K562 (cell line): Measurements from ENCODE around the gene NLRP6. TPM values are rescaled to one million over a fixed set of nuclear protein-coding genes. Genes with fewer than 3 reads are reported as not detected.

Source experiments
- ATAC-seq: fragments of 200-7000 bp; cut with Tn5 transposase; 3 replicates; pipeline ENCODE4 v1.9.1; 2020; ENCODE audit warnings: moderate library complexity
- BruUV-seq: library from RNA; stranded (reverse); fragments of 400-500 nt; replicated peaks from 2 replicates; lab custom pipeline; 2021; lab: Mats Ljungman, UMichigan
- CTCF ChIA-PET: fragments of 300-600 bp; formaldehyde crosslinking; extraction: SDS; loops from one replicate; lab custom pipeline; 2021; ENCODE audit warnings: low intra/inter-chr PET ratio; lab: Yijun Ruan, JAX
- POLR2A ChIA-PET: fragments of 300-600, 350-650 bp; sonication (Branson Sonifier 250); formaldehyde crosslinking; extraction: SDS; loops from one replicate; lab custom pipeline; 2021; ENCODE audit warnings: antibody characterized with exemption, inconsistent platforms; lab: Yijun Ruan, JAX
- DNase-seq, 4 experiments: peaks; one replicate each; pipeline versions ENCODE4 v3.0.0 to v3.0.0-alpha.2; 2011 to 2018; ENCODE audit warnings: low spot score in 3 of 4, mixed read lengths in 3 of 4; ENCODE audit errors: extremely low read depth in 1 of 4
- FAIRE-seq: peaks from 2 replicates; lab custom pipeline; 2011; peaks lifted over from hg19 to GRCh38; lab: Jason Lieb, UNC
- H2AFZ ChIP-seq: 2 replicates; pipeline ENCODE4 v1.6.0; 2011; ENCODE audit warnings: low read depth, low read length, control low read depth, inconsistent platforms
- H3K27ac ChIP-seq: fragments of 200-600 bp; 3 replicates; pipeline ENCODE4 v1.8.0; 2011; ENCODE audit warnings: low read depth, mild to moderate bottlenecking, control low read depth, inconsistent platforms, low read length, moderate library complexity, mixed read lengths; ENCODE audit errors: extremely low read depth
- H3K27me3 ChIP-seq, 2 experiments: fragments of 300-600 bp in 1 of 2; 2 replicates in 1 of 2; 3 replicates in 1 of 2; pipeline versions ENCODE4 v1.6.0 to v1.8.0; 2011; ENCODE audit warnings: inconsistent platforms in 2 of 2, low read length in 2 of 2, mild to moderate bottlenecking in 1 of 2, mixed read lengths in 1 of 2, moderate library complexity in 1 of 2; ENCODE audit not compliant: control insufficient read depth in 2 of 2, insufficient read depth in 2 of 2
- H3K36me3 ChIP-seq: fragments of 300-600 bp; 3 replicates; pipeline ENCODE4 v1.8.0; 2011; ENCODE audit warnings: mild to moderate bottlenecking, low read length, inconsistent platforms; ENCODE audit not compliant: control insufficient read depth, insufficient read depth
- H3K4me1 ChIP-seq, 2 experiments: fragments of 200-600 bp in 1 of 2; replicated peaks in 1 of 2; 2 replicates in 1 of 2; 3 replicates in 1 of 2; pipeline versions ENCODE4 v1.5.1 to v1.8.0; 2011; ENCODE audit warnings: inconsistent platforms in 2 of 2, low read length in 2 of 2, mild to moderate bottlenecking in 1 of 2, mixed read lengths in 1 of 2, moderate library complexity in 1 of 2; ENCODE audit not compliant: control insufficient read depth in 2 of 2, insufficient read depth in 2 of 2
- H3K4me2 ChIP-seq: 2 replicates; pipeline ENCODE4 v1.6.1; 2011; ENCODE audit warnings: low read length, control low read depth, inconsistent platforms, mixed read lengths; ENCODE audit not compliant: insufficient read depth
- H3K4me3 ChIP-seq: fragments of 200-600 bp; sonication (generic), shearing (Covaris generic); 2 replicates; pipeline ENCODE4 v1.5.1; 2016; ENCODE audit warnings: control low read depth, inconsistent platforms
- H3K79me2 ChIP-seq: fragments of 200-600 bp; 3 replicates; pipeline ENCODE4 v1.8.0; 2011; ENCODE audit warnings: low read length, inconsistent platforms; ENCODE audit not compliant: control insufficient read depth, insufficient read depth
- H3K9ac ChIP-seq, 2 experiments: 2 replicates each; pipeline versions ENCODE4 v1.6.0 to v1.6.1; 2011; ENCODE audit warnings: low read depth in 2 of 2, low read length in 2 of 2, control low read depth in 1 of 2, inconsistent platforms in 1 of 2, mild to moderate bottlenecking in 1 of 2, mixed read lengths in 1 of 2; ENCODE audit not compliant: insufficient read depth in 1 of 2
- H3K9me1 ChIP-seq: one replicate; pipeline ENCODE4 v1.6.0; 2011; ENCODE audit warnings: inconsistent platforms, mild to moderate bottlenecking, low read length, moderate library complexity; ENCODE audit not compliant: control insufficient read depth, insufficient read depth
- H3K9me3 ChIP-seq: replicated peaks from 2 replicates; pipeline ENCODE4 v1.5.1; 2011; ENCODE audit warnings: low read depth, low read length, inconsistent platforms; ENCODE audit not compliant: control insufficient read depth, insufficient read depth
- H4K20me1 ChIP-seq: replicated peaks from 2 replicates; pipeline ENCODE4 v1.6.1; 2011; ENCODE audit warnings: low read length, inconsistent platforms, mixed read lengths; ENCODE audit not compliant: control insufficient read depth, insufficient read depth
- CHD2 ChIP-seq: IDR thresholded peaks from 2 replicates; pipeline ENCODE4 v1.6.1; 2011; ENCODE audit warnings: low read depth, low read length
- EP300 ChIP-seq: IDR thresholded peaks from 2 replicates; pipeline ENCODE4 v1.6.1; 2012; ENCODE audit warnings: low read length, improper control_type of control experiment
- ERF ChIP-seq: fragments of 450-650 bp; formaldehyde crosslinking; IDR thresholded peaks from 2 replicates; pipeline ENCODE4 v1.4.0; 2020; ENCODE audit warnings: mild to moderate bottlenecking, mixed read lengths
- ETV5 ChIP-seq: sonication (generic); formaldehyde crosslinking; IDR thresholded peaks from 2 replicates; pipeline ENCODE4 v1.4.0; 2020; ENCODE audit warnings: low read depth, mild to moderate bottlenecking, missing genetic modification reagents
- GATAD2B ChIP-seq: fragments of 450-650 bp; IDR thresholded peaks from 2 replicates; pipeline ENCODE4 v1.6.1; 2017; ENCODE audit warnings: mild to moderate bottlenecking, borderline replicate concordance
- HOXB6 ChIP-seq: fragments of 250-450 bp; sonication (Bioruptor Pico); IDR thresholded peaks from 2 replicates; pipeline ENCODE4 v1.5.1; 2022; ENCODE audit warnings: mild to moderate bottlenecking, borderline replicate concordance
- KLF1 ChIP-seq: fragments of 450-650 bp; IDR thresholded peaks from 2 replicates; pipeline ENCODE4 v1.6.1; 2016; ENCODE audit warnings: missing genetic modification characterization, missing compliant biosample characterization
- MTF1 ChIP-seq: fragments of 250-450 bp; sonication (Bioruptor Pico); IDR thresholded peaks from 2 replicates; pipeline ENCODE4 v1.9.0; 2021; ENCODE audit warnings: moderate library complexity, mild to moderate bottlenecking, inconsistent platforms, borderline replicate concordance
- NR2C2 ChIP-seq, 2 experiments: fragments of 200-800 bp in 1 of 2; sonication (Bioruptor generic) in 1 of 2; sonication (generic) in 1 of 2; formaldehyde crosslinking in 1 of 2; IDR thresholded peaks; 2 replicates each; pipeline versions ENCODE4 v1.6.1 to v1.8.0; 2016 to 2022; ENCODE audit warnings: mild to moderate bottlenecking in 1 of 2, missing compliant biosample characterization in 1 of 2, missing genetic modification characterization in 1 of 2, missing genetic modification reagents in 1 of 2
- NR4A1 ChIP-seq, 2 experiments: fragments of 250-450 bp in 1 of 2; fragments of 450-650 bp in 1 of 2; sonication (Bioruptor Pico) in 1 of 2; IDR thresholded peaks; 2 replicates each; pipeline versions ENCODE4 v1.4.0 to v1.6.1; 2016 to 2020; ENCODE audit warnings: mild to moderate bottlenecking in 2 of 2, missing compliant biosample characterization in 1 of 2, missing genetic modification characterization in 1 of 2, moderate library complexity in 1 of 2
- PBX2 ChIP-seq, 2 experiments: IDR thresholded peaks in 1 of 2; conservative IDR thresholded peaks in 1 of 2; 2 replicates each; pipeline ENCODE4 v1.6.1; 2016; ENCODE audit warnings: low read depth in 2 of 2, mild to moderate bottlenecking in 1 of 2, missing compliant biosample characterization in 1 of 2, missing genetic modification characterization in 1 of 2, moderate library complexity in 1 of 2
- STAT5A ChIP-seq: IDR thresholded peaks from 2 replicates; pipeline ENCODE4 v1.6.1; 2012; ENCODE audit warnings: low read length, inconsistent platforms, borderline replicate concordance
- ZNF740 ChIP-seq, 3 experiments: fragments of 200-800 bp in 1 of 3; sonication (Bioruptor generic) in 1 of 3; sonication (generic) in 1 of 3; formaldehyde crosslinking in 1 of 3; IDR thresholded peaks; 2 replicates each; pipeline versions ENCODE4 v1.6.1 to v1.8.0; 2016 to 2022; ENCODE audit warnings: mild to moderate bottlenecking in 2 of 3, missing compliant biosample characterization in 2 of 3, missing genetic modification characterization in 2 of 3, missing genetic modification reagents in 1 of 3
- ZNF76 ChIP-seq: fragments of 250-450 bp; sonication (Bioruptor Pico); IDR thresholded peaks from 2 replicates; pipeline ENCODE4 v1.4.0; 2020; ENCODE audit warnings: mild to moderate bottlenecking, moderate library complexity, borderline replicate concordance
- ZNF766 ChIP-seq: fragments of 200-800 bp; sonication (Bioruptor generic); conservative IDR thresholded peaks from 2 replicates; pipeline ENCODE4 v1.6.1; 2016; ENCODE audit warnings: missing genetic modification characterization, missing compliant biosample characterization
- WGBS: fragments of 100-300 bp; shearing (Covaris generic); methylation state at CpG from one replicate; pipeline ENCODE4 v1.1.6; 2016; ENCODE audit warnings: low coverage, mixed read lengths; ENCODE audit not compliant: insufficient coverage; ENCODE audit errors: missing lambda C conversion rate; 5-methylcytosine and 5-hydroxymethylcytosine counted together
- in situ Hi-C: fragments of 300-500 bp; cut with MboI; formaldehyde crosslinking; loops from 4 replicates; pipeline ENCODE4 v1.15.0; 2018; ENCODE audit warnings: inconsistent platforms, mixed read lengths
- intact Hi-C: fragments of 100-400 bp; cut with micrococcal nuclease; formaldehyde crosslinking; loops from 2 replicates; pipeline ENCODE4 v1.14.2; 2022
- polyA plus RNA-seq, 8 experiments: library from polyadenylated mRNA; depleted of rRNA in 4 of 8; stranded (reverse) in 5 of 8; unstranded in 3 of 8; fragments of >200 nt; fragmentation: Nextera tagmentation in 2 of 8; fragmentation: Illumina TruSeq in 1 of 8; extraction: Ambion mirVana in 2 of 8; extraction: Trizol in 1 of 8; gene quantifications; 2 replicates each; pipeline versions ENCODE4 v1.2.1 to v1.2.3, GENCODE V29; 2011 to 2014; ENCODE audit warnings: inconsistent platforms in 1 of 8, missing spikeins in 1 of 8
- total RNA-seq, 7 experiments: library from RNA; depleted of rRNA in 6 of 7; stranded (reverse); fragments of >200 nt in 6 of 7; fragmentation: Illumina TruSeq in 2 of 7; extraction: Trizol in 2 of 7; gene quantifications; 2 replicates each; pipeline versions ENCODE4 v1.2.1 to v1.2.3, GENCODE V29; 2011 to 2021; ENCODE audit warnings: low replicate concordance in 1 of 7
- TF ChIP-seq, protein P1 (sequence below): sonication (generic); formaldehyde crosslinking; IDR thresholded peaks from 2 replicates; pipeline ENCODE4 v1.8.0; 2022; ENCODE audit warnings: mild to moderate bottlenecking, missing genetic modification reagents

NLRP6 gene
- total and polyA plus RNA-seq, 9 of the 15 experiments (the other 6 are each of a cell fraction or from before 2014, with no cell fraction given): 0.03 to 0.18 (median 0.15) TPM; not detected in 5

GRCh38 chr11:313304-313786 is 35.1 kb downstream of the NLRP6 start:
- DNase-seq (no peak), ATAC-seq (peak; percentile 3), FAIRE-seq (no peak)
- ChIA-PET POLR2A (interaction anchor here (0.7 to 2.1 kb wide), 3 partner anchors 11 to 17 kb away, joined by 3 to 9 read pairs (median 7); no protein-coding TSS in a partner anchor), CTCF (no interaction called here)
- TSS peak; percentile 40 for BruUV-seq
- intact Hi-C loops: loop anchor here (5.0 kb wide), 1 partner anchor 46 kb away; no protein-coding TSS in a partner anchor
- 4% methylated on average over 8 of the region's 8 CpGs for WGBS
- Histone ChIP-seq H3K4me3 (peak overlapping the region; percentile 69), H3K4me2 (peak overlapping the region; percentile 95), H2AFZ (peak overlapping the region; percentile 60), H3K9me1 (no peaks in the 10 kb centered on the region), H3K79me2 (peaks cover 80% of the 10 kb centered on the region), H4K20me1 (peaks cover 5% of the 10 kb centered on the region; the same call in 1 of the 2 replicates), H3K36me3 (peaks cover 32% of the 10 kb centered on the region; the same call in 1 of the 3 replicates), H3K9me3 (no peaks in the 10 kb centered on the region), H3K27me3 (no peaks in the 10 kb centered on the region), H3K4me1 (peaks cover 33 to 43% of the 10 kb centered on the region in 2 experiments), H3K27ac (peak overlapping the region; percentile 87), H3K9ac (peak overlapping the region; percentile 82 to 98)
- in situ Hi-C loops: loop anchor here (5.0 kb wide), 1 partner anchor 39 kb away; no protein-coding TSS in a partner anchor
- TF ChIP-seq ERF (CRISPR knock-in tag) (peak; percentile 55; the same call in 1 of the 2 replicates), GATAD2B (no peak), KLF1 (tag) (no peak), EP300 (no peak), MTF1 (no peak), ZNF740 (CRISPR knock-in tag; IDR thresholded peaks at IDR 0.05) (no peak), ZNF740 (tag; IDR thresholded peaks at IDR 0.05) (no peak), STAT5A (no peak), CHD2 (no peak), HOXB6 (CRISPR knock-in tag) (no peak), ETV5 (CRISPR knock-in tag) (no peak), PBX2 (CRISPR knock-in tag; IDR thresholded peaks at IDR 0.05; ENCODE audit: low read depth) (no peak), PBX2 (tag; conservative IDR thresholded peaks at IDR 0.05; ENCODE audit: low read depth) (no peak), ZNF766 (CRISPR knock-in tag) (peak; percentile 26; the same call in 1 of the 2 replicates), NR2C2 (CRISPR knock-in tag; IDR thresholded peaks at IDR 0.05) (0 out of 2 replicates have a peak, but pooled peaks have one; percentile 22), NR2C2 (tag; IDR thresholded peaks at IDR 0.05) (no peak), ZNF76 (CRISPR knock-in tag) (0 out of 2 replicates have a peak, but pooled peaks have one; percentile 56), NR4A1 (CRISPR knock-in tag; IDR thresholded peaks at IDR 0.05) (0 out of 2 replicates have a peak, but pooled peaks have one; percentile 58), NR4A1 (tag; IDR thresholded peaks at IDR 0.05) (no peak; the same call in 1 of the 2 replicates)
- TF ChIP-seq, protein P1, sequence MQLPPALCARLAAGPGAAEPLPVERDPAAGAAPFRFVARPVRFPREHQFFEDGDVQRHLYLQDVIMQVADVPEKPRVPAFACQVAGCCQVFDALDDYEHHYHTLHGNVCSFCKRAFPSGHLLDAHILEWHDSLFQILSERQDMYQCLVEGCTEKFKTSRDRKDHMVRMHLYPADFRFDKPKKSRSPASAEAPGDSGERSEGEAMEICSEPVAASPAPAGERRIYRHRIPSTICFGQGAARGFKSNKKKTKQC (CRISPR knock-in tag): 0 out of 2 replicates have a peak, but pooled peaks have one; percentile 23
